Measurements from ENCODE around the gene ERO1B. TPM values are rescaled to one million over a fixed set of nuclear protein-coding genes. Genes with fewer than 3 reads are reported as not detected.

ERO1B gene
- total RNA-seq, 1 experiment from 2014 or later = 3.2 TPM

GRCh38 chr1:236320671-236321070, 38.9 kb upstream of the ERO1B start:
- Mint-ChIP-seq H3K9me3 (peaks cover 31% of the 10 kb centered on the region), H3K36me3 (peaks cover 21% of the 10 kb centered on the region), H3K27ac (no peak overlapping the region), H3K27me3 (ENCODE audit: low read depth) (no peaks in the 10 kb centered on the region), H3K4me1 (no peaks in the 10 kb centered on the region), H3K4me3 (no peak overlapping the region)
- CTCF ChIA-PET = no interaction called here
- POLR2A ChIA-PET = no interaction called here
- TF ChIP-seq SMAD4 (CRISPR knock-in tag; IDR thresholded peaks at IDR 0.05) (no peak), ETV6 (CRISPR knock-in tag; IDR thresholded peaks at IDR 0.05) (no peak), JAZF1 (CRISPR knock-in tag; IDR thresholded peaks at IDR 0.05) (no peak), ZNF121 (CRISPR knock-in tag; IDR thresholded peaks at IDR 0.05) (no peak), ZNF263 (CRISPR knock-in tag; IDR thresholded peaks at IDR 0.05; ENCODE audit: low read depth) (no peak), ZNF671 (CRISPR knock-in tag; IDR thresholded peaks at IDR 0.05) (no peak), MLX (CRISPR knock-in tag; IDR thresholded peaks at IDR 0.05) (no peak), NR1H2 (CRISPR knock-in tag; IDR thresholded peaks at IDR 0.05) (no peak), NFE2L1 (CRISPR knock-in tag; IDR thresholded peaks at IDR 0.05) (no peak), FOXJ3 (CRISPR knock-in tag; IDR thresholded peaks at IDR 0.05; ENCODE audit: borderline replicate concordance) (no peak), ESRRA (CRISPR knock-in tag; IDR thresholded peaks at IDR 0.05; ENCODE audit: borderline replicate concordance) (no peak), JUN (CRISPR knock-in tag; IDR thresholded peaks at IDR 0.05) (no peak), ATF3 (CRISPR knock-in tag; conservative IDR thresholded peaks at IDR 0.05) (no peak), ZMAT4 (CRISPR knock-in tag; IDR thresholded peaks at IDR 0.05) (no peak)
- TF ChIP-seq, protein P1, sequence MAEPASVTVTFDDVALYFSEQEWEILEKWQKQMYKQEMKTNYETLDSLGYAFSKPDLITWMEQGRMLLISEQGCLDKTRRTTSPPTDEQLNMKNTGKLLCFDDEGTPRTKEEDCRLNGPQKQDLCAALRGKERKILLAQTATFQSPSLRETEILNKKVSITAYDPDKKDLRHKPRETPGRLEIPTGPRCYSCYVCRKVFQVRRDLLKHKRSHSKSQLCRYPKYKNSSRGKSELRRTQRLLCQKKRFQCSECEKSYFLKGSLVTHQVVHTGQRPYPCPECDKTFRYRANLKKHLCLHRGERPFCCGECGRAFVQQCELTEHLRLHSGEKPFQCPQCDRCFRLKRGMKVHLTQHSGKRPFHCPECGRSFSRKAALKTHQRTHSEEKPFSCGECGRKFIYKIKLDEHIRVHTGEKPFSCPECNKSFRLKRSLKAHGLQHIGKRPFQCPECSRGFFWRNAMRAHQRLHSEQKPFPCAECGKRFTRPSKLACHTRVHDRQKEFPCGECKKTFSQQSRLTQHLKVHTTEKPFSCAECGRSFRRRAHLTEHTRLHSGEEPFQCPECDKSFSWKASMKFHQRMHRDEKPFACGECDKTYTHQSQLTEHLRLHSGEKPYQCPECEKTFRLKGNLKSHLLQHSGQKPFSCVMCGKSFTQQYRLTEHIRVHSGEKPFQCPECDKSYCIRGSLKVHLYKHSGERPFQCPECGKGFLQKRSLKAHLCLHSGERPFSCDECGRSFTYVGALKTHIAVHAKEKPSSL (CRISPR knock-in tag; conservative IDR thresholded peaks at IDR 0.05) = no peak
- TF ChIP-seq, protein P2, sequence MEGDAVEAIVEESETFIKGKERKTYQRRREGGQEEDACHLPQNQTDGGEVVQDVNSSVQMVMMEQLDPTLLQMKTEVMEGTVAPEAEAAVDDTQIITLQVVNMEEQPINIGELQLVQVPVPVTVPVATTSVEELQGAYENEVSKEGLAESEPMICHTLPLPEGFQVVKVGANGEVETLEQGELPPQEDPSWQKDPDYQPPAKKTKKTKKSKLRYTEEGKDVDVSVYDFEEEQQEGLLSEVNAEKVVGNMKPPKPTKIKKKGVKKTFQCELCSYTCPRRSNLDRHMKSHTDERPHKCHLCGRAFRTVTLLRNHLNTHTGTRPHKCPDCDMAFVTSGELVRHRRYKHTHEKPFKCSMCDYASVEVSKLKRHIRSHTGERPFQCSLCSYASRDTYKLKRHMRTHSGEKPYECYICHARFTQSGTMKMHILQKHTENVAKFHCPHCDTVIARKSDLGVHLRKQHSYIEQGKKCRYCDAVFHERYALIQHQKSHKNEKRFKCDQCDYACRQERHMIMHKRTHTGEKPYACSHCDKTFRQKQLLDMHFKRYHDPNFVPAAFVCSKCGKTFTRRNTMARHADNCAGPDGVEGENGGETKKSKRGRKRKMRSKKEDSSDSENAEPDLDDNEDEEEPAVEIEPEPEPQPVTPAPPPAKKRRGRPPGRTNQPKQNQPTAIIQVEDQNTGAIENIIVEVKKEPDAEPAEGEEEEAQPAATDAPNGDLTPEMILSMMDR (IDR thresholded peaks at IDR 0.05) = no peak
- DNase-seq (ENCODE audit: low spot score) (no peak), ATAC-seq (no peak)

GRCh38 chr1:236320214-236320613, 38.5 kb upstream of the ERO1B start:
- Mint-ChIP-seq H3K27ac (no peak overlapping the region), H3K27me3 (ENCODE audit: low read depth) (no peaks in the 10 kb centered on the region)
- no peak for ATAC-seq
- no peak for TF ChIP-seq CREM (CRISPR knock-in tag; IDR thresholded peaks at IDR 0.05)
- no peak for TF ChIP-seq HMGXB4 (CRISPR knock-in tag; IDR thresholded peaks at IDR 0.05)
- TF ChIP-seq TP53 (CRISPR knock-in tag; IDR thresholded peaks at IDR 0.05) = no peak
- TF ChIP-seq NFE2L1 (CRISPR knock-in tag; IDR thresholded peaks at IDR 0.05) = no peak
- TF ChIP-seq ARID4B (CRISPR knock-in tag; IDR thresholded peaks at IDR 0.05; ENCODE audit: borderline replicate concordance) = no peak
- no peak for TF ChIP-seq ZNF423 (CRISPR knock-in tag; IDR thresholded peaks at IDR 0.05)
- no peak for TF ChIP-seq MLX (CRISPR knock-in tag; IDR thresholded peaks at IDR 0.05)
- no peak for TF ChIP-seq ZNF671 (CRISPR knock-in tag; IDR thresholded peaks at IDR 0.05)
- no peak for TF ChIP-seq NR2C2 (CRISPR knock-in tag; IDR thresholded peaks at IDR 0.05)
- TF ChIP-seq, protein P3, sequence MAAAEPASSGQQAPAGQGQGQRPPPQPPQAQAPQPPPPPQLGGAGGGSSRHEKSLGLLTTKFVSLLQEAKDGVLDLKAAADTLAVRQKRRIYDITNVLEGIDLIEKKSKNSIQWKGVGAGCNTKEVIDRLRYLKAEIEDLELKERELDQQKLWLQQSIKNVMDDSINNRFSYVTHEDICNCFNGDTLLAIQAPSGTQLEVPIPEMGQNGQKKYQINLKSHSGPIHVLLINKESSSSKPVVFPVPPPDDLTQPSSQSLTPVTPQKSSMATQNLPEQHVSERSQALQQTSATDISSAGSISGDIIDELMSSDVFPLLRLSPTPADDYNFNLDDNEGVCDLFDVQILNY (CRISPR knock-in tag; IDR thresholded peaks at IDR 0.05) = no peak

More at GRCh38 chr1:236320214-236320613, 38.5 kb upstream of the ERO1B start:
- Mint-ChIP-seq H3K4me3 (no peak overlapping the region), H3K4me1 (no peaks in the 10 kb centered on the region), H3K9me3 (peaks cover 31% of the 10 kb centered on the region), H3K36me3 (peaks cover 21% of the 10 kb centered on the region)
- CTCF ChIA-PET = no interaction called here
- POLR2A ChIA-PET = no interaction called here
- no peak for DNase-seq (ENCODE audit: low spot score)

Data from WTC11 (cell line).